GM12875 (cell line): Measurements from ENCODE around the gene SKAP1.

Experiments
- H3K4me3 ChIP-seq: one replicate; pipeline ENCODE4 v1.5.1; 2011; ENCODE audit warnings: low read depth, low read length, control low read depth
- TF ChIP-seq, protein P1 (sequence below): IDR thresholded peaks from 2 replicates; pipeline ENCODE4 v1.5.1; 2011; ENCODE audit warnings: low read depth, mild to moderate bottlenecking, control low read depth, inconsistent platforms, low read length, moderate library complexity, borderline replicate concordance; ENCODE audit not compliant: insufficient read depth

SKAP1 gene

GRCh38 chr17:48307255-48307654, 122.8 kb downstream of the SKAP1 start:
- H3K4me3 ChIP-seq, result no peak overlapping the region
- TF ChIP-seq, protein P1, sequence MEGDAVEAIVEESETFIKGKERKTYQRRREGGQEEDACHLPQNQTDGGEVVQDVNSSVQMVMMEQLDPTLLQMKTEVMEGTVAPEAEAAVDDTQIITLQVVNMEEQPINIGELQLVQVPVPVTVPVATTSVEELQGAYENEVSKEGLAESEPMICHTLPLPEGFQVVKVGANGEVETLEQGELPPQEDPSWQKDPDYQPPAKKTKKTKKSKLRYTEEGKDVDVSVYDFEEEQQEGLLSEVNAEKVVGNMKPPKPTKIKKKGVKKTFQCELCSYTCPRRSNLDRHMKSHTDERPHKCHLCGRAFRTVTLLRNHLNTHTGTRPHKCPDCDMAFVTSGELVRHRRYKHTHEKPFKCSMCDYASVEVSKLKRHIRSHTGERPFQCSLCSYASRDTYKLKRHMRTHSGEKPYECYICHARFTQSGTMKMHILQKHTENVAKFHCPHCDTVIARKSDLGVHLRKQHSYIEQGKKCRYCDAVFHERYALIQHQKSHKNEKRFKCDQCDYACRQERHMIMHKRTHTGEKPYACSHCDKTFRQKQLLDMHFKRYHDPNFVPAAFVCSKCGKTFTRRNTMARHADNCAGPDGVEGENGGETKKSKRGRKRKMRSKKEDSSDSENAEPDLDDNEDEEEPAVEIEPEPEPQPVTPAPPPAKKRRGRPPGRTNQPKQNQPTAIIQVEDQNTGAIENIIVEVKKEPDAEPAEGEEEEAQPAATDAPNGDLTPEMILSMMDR, result no peak

DNA sequence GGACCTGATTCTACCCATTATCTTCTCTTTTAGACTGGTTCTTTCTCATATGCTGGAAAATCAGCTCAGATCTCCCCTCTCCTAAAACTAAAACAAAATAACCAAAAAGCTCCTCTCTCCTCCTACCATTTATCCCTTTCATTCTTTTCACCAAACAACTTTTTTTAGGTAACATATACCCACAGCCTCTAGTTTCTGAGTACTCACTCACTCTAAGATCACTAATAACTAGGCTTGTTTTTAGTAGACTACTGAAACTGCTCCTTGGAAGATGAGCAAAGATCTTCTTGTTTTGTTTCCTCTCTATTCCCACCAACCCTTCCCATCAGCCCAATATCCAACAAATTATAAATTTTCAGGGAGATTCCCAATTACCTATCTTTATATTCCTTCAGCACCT, 129.0 kb downstream of the SKAP1 start:
- H3K4me3 ChIP-seq, result no peak overlapping the region
- TF ChIP-seq, protein P1, result no peak

DNA sequence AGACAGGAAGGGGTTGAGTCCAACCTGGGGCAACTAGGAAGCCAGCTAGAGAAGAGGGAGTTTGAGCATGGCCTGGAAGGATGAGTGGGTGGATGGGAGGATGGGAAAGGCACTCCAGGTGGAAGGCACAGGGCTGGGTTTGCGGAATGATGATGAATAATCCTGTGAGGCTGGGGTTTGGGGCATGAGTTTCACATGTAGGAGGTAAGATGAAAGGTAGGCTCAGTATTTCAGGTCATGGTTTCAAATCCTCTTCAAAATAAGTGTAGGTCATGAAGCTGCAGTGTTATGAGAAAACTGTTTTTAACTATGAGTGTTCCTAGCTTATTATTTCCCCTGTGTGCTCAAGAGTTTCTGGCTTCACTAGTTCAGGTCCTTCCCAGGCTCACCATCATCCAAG, 130.3 kb downstream of the SKAP1 start:
- TF ChIP-seq, protein P1, result no peak
- no peak overlapping the region for H3K4me3 ChIP-seq

- TF ChIP-seq, protein P1, result no peak
- no peak overlapping the region for H3K4me3 ChIP-seq
Measured at GRCh38 chr17:48297825-48298224, 132.2 kb downstream of the SKAP1 start.

DNA sequence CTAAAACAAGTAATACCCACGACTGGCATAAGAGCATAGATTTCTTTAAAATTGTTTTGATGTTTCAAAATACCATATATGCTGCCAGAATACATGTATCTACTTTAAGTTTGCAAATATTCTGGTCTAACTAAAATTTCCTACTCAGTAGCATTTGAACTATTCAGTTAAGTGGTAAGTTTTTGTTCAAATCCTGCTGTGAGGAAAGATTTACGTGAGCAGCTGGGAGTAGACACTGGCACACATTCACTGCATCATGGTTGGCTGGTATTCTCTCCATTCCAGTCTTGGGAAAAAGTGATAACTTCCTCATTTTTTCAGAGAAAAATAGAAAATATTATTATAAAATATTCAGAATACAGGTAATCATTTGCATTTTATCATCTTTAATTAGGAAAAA, 133.6 kb downstream of the SKAP1 start:
- TF ChIP-seq, protein P1, result no peak
- no peak overlapping the region for H3K4me3 ChIP-seq

DNA sequence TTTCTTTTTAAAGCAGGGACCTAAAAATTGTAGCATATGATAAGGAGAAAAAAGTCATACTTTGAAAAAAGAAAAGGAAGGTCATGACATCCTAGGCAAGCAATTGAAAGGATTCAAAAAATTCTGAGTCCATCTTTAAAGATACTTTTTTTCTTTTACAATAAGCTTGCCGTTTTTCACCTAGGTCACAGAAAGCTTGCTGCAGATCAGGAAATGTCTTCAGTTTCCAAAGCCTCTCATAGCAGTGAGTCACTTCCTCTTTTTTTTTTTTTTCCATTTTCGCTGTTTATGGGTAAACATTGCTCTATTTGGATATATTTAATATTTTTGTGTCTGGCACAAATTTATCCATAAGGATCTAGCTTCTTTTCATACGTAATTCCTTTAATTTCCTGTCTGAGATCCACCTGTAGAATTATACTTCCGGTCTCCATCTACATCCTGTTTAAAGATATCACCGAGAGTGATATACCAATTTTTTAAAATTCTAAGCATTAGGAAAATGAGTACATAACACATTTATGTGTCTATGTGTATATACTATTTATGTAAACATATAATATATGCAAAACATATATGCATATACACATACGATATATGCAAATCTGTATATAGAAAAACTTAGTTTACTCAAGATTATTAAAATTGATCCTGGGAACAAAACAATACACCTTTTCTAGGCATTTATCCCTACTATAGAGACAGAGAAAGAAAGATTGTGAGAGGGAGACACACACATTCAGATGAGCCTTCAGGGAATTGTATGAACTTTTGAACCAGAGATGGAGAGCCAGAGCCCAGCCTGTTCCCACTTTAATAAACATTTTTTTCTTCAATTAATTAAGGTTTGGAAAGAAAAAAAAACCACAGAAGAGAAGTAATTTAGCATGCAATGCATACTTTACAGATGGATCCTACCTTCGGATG, 134.4 kb downstream of the SKAP1 start:
- no peak overlapping the region for H3K4me3 ChIP-seq
- TF ChIP-seq, protein P1, result no peak

- no peak overlapping the region for H3K4me3 ChIP-seq
- TF ChIP-seq, protein P1, result no peak
Measured at GRCh38 chr17:48294806-48295361, 135.1 kb downstream of the SKAP1 start.
